Subcutaneous adipose tissue (tissue), 4 donors: ENCODE data around the gene ADPGK. TPM values are rescaled to one million over a fixed set of nuclear protein-coding genes. Genes with fewer than 3 reads are reported as not detected.

ENCODE experiments used
- total RNA-seq, 4 donors: library from RNA; depleted of rRNA; stranded (reverse); fragments of >200 nt; gene quantifications; one replicate each; pipeline ENCODE4 v1.1.0, GENCODE V29; 2016
- TF ChIP-seq, protein P1 (sequence below): fragments of 450-650 bp; IDR thresholded peaks from one replicate; pipeline ENCODE4 v1.5.1; 2016; ENCODE audit warnings: low read depth, mild to moderate bottlenecking, control low read depth, antibody characterized with exemption, moderate library complexity

ADPGK gene
- total RNA-seq, 4 donors from 2014 or later, result 62.3 to 96.2 (median 69.4) TPM

GRCh38 chr15:72818632-72819031, 35.1 kb upstream of the ADPGK start:
- TF ChIP-seq, protein P1, sequence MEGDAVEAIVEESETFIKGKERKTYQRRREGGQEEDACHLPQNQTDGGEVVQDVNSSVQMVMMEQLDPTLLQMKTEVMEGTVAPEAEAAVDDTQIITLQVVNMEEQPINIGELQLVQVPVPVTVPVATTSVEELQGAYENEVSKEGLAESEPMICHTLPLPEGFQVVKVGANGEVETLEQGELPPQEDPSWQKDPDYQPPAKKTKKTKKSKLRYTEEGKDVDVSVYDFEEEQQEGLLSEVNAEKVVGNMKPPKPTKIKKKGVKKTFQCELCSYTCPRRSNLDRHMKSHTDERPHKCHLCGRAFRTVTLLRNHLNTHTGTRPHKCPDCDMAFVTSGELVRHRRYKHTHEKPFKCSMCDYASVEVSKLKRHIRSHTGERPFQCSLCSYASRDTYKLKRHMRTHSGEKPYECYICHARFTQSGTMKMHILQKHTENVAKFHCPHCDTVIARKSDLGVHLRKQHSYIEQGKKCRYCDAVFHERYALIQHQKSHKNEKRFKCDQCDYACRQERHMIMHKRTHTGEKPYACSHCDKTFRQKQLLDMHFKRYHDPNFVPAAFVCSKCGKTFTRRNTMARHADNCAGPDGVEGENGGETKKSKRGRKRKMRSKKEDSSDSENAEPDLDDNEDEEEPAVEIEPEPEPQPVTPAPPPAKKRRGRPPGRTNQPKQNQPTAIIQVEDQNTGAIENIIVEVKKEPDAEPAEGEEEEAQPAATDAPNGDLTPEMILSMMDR, result no peak

GRCh38 chr15:72813345-72814004, 29.9 kb upstream of the ADPGK start:
- TF ChIP-seq, protein P1, result no peak

GRCh38 chr15:72809329-72809728, 25.8 kb upstream of the ADPGK start:
- TF ChIP-seq, protein P1, result no peak

DNA sequence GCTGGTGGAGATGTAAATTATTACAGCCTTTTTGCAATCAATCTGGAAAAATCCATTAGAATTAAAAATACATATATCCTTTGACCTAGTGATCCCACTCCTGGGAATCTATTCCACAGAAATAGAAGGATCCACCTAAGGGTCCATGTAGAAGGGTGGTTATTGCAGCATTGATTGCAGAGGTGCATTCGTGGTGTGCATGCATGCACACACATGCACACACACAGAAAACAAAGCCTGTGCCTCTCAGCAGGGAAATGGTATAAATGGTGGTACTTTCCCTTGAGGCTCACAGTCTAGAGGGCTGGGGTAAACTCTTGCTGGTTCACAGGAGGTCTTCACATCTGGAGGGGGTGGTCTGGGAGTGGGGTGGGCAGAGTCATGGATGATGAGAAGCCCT, 19.4 kb upstream of the ADPGK start:
- TF ChIP-seq, protein P1, result no peak

DNA sequence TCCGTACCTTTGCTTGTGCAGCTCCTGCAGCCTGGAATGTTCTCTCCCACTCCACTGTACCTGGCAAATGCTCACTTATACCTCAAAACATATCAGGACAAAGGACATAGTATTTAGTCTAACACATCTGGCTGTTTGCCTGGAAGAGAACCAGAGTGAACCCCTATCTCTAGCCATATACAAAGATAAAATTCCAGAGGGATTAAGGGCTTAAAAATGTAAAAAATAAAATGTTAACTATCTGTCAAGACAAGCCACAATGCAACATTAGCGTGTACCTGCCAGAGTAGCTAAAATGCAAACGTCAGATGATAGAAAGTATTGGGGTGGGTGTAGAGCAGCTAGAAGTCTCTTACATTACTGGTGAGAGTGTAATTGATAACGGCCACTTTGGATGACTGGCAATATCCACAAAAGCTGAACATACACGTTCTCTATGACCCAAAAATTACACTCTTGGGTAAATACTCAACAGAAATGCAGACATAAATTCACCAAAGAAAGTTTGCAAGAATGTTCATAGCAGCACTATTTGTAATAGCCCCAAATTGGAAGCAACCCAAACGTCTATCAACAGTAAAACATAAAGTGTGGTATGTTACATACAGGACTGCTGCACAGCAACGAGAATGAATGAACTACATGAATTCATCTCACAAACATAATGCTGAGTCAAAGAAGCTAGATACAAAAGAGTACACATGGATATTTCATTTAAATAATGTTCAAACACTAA, 18.2 kb upstream of the ADPGK start:
- TF ChIP-seq, protein P1, result no peak

- TF ChIP-seq, protein P1, result no peak
Measured at GRCh38 chr15:72800833-72801481, 17.4 kb upstream of the ADPGK start.

- TF ChIP-seq, protein P1, result no peak
Measured at GRCh38 chr15:72797834-72798233, 14.3 kb upstream of the ADPGK start.
